HL-60/S4 treated with retinoic acid at 250 ng/mL for 4 days and 3 days (cell line): ENCODE measurements around the gene ZNF324.
"Not testable (repeated sequence)": the region's sequence is repeated elsewhere in the genome, so short reads cannot be mapped to it uniquely, and the experiment has no call there.

Source experiments
- in situ Hi-C: fragments of 300-500 bp; cut with MboI; formaldehyde crosslinking; loops from 2 replicates; pipeline ENCODE4 v1.7.0; 2022; ENCODE audit warnings: low sequenced_read_pairs

The ZNF324 gene

DNA sequence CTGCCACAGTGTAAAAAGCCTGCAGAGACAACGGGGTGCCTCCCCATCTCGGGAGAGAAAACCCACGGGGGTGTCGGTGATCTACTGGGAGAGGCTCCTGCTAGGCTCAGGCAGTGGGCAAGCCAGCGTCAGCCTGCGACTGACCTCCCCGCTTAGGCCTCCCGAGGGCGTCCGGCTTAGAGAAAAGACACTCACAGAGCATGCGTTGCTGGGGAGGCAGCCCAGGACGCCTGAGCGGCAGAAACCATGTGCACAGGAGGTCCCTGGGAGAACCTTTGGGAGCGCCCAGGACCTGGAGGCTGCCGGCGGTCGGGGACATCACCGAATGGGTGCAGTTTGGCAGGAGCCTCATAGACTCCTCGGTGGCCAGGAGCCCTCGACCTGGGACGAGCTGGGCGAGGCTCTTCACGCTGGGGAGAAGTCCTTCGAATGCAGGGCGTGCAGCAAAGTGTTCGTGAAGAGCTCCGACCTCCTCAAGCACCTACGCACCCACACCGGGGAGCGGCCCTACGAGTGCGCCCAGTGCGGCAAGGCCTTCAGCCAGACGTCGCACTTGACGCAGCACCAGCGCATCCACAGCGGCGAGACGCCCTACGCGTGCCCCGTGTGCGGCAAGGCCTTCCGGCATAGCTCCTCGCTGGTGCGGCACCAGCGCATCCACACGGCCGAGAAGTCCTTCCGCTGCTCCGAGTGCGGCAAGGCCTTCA lies 4.1 kb downstream of the ZNF324 start:
- in situ Hi-C loops, result not testable (repeated sequence)

DNA sequence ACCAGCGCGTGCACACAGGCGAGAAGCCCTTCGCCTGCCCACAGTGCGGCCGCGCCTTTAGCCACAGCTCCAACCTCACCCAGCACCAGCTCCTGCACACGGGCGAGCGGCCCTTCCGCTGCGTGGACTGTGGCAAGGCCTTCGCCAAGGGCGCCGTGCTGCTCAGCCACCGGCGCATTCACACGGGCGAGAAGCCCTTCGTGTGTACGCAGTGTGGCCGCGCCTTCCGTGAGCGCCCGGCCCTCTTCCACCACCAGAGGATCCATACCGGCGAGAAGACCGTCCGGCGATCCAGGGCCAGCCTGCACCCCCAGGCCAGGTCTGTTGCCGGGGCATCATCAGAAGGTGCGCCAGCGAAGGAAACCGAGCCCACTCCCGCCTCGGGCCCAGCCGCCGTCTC lies 4.9 kb downstream of the ZNF324 start:
- in situ Hi-C loops, result no loop called here

DNA sequence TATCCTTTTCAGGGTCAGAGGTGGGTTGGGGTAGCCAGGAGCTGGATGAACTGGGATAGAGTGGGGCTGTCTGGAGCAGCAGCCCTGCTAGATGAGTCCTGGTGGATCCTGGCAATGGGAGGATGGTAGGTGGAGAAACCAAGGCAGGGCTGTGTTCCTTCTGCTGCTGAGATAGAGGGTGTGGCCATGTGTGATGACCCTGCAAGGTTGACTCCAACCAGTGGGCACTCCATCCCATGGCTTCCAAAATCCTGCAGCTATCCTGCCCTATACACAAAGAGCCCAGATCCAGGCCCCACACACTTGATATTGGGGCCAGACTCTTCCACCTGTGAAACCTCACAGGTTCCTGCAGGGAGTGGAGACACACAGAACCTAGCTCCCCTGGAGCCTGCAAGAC lies 6.9 kb downstream of the ZNF324 start:
- in situ Hi-C loops, result no loop called here

DNA sequence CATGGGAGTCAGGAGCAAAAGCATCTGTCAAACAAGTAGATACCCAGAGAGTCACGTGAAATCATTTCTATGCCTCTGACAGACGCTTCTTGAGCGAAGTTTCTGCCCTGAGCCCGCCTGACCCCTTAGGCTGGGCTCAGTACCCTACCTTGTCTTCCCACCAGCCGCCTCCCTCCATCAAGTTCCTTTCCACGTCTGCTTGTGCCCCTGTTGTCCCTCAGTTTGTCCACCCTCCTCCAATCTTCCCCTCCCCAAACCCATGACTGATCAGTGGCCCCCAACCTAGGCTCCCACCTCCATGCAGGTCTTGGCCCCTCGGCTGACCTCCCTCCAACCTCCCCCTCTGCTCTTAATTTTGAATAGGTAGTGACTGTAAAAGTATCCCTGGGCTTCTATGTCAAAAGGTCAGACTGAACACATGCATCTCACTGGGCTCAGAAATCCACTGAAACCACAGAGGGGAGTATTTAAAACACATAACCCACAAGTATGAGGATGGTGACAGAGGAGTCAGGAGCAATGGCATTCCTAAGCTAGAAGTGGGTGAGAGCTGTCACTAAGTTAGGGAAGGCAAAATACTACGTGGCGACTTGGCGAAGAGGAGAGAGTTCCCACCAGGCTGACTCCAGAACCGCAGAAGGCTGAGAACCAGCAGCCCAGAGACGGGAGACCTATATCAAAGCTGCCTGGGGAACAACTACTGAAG lies 7.6 kb downstream of the ZNF324 start:
- in situ Hi-C loops, result no loop called here

DNA sequence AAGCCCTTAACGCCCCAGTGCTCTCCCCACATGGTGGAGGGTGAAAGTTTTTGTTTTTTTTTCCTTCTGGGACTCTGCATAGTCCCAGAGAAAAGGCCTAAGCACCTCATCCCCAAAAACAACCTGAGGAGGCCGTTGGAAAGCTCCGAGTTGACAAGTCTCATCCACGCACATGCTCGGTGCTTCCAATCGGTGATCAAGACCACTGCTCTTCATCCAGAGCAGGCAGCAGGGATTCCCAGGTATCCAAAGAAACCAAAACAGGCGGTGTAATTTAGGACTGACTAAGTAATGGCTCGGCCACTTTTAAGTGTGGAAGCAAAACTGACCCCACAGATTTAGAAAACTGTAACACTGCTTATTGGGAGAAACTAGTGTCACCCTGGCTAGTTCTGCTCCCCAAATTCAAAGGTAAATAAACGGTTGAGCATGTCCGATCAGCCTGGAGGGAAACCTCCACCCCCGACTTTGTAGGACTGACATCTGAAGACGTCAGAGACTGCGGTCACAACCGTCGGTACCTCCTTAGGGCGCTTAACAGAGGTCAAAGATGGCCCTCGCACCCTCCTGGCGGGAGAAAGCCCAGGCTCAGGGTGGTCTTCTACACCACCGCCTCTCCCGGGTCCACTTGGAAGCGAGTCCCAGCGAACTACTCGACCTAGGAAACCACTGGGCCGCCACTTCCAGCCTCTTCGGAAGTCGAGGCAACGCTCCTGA lies 8.3 kb downstream of the ZNF324 start:
- in situ Hi-C loops, result no loop called here

DNA sequence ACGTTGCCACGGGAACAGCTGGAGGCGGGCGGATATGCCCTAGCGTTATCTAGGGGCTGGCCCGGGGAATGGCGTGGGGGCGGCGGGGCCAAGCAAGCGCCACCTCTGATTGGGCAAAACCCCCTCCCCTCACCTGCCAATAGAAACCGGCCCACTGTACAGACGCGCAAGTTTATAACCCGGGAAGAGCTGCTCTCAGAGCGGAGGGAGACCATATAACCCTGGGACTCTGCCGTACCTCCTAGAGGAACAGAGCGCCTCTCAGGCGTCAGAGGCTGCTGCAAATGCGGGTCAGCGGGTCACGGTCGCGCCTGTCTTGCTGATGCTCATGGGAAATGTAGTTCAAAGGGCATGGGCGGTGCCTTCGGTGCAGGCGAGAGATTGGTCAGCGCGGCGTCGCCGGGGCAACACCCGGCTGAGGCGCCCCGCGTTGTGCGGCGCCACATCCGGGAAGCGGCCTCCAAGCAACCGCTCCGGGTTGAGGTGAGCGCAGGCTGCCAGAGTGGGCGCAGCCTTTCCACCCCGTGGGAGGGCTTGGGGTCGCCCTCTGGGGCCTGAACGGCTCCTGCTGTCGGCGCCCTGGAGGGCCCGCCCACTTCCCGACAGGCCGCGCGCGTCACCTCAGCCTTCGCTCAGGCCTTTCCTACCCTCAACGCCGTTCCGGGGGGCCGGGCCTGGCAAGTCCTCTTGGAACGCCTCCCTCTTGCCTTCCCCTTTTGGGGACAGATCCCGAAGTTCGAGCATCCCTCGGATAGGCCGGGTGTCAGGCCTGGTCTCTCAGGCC lies 9.0 kb downstream of the ZNF324 start, which contains the start of gene ZNF446:
Gene ZNF446, plus strand, starts transcription at position 639 of the 784 bp plus-strand sequence. CDS start 867 bp downstream, outside the sequence.
- in situ Hi-C loops, result no loop called here

DNA sequence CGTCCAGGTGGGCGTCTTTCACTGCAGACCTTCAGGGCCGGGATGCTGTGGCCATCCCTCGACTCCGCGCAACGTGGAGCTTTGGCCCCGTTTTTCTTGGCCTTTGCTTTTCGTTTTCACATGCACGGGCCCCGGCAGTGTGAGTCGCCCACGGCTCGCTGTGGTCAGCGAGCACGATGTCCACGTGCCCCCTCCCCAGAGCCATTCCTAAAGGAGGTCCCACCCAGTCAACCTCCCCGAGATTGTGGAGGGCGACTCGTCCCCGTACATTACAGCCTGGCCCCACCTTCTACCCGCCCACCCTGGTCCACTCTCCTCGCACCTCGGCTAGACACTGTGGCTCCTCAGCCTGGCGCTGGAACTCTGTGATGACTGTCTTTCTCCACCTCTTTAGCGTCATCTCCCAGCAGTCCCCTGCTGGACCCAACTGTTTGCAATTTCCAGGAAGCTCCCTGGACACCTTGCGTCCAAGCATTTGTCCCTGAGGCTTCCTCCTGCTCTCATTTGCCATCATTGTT lies 9.7 kb downstream of the ZNF324 start:
- in situ Hi-C loops, result no loop called here

DNA sequence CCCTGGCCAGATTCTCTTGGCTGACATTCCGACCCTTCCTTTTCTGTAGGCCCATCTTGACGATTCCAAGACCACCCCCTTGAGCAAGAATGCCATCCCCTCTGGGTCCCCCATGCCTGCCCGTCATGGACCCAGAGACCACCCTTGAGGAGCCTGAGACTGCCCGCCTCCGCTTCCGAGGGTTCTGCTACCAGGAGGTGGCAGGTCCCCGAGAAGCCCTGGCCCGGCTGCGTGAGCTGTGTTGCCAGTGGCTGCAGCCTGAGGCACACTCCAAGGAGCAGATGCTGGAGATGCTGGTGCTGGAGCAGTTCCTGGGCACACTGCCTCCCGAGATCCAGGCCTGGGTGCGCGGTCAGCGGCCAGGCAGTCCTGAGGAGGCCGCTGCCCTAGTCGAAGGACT lies 10.2 kb downstream of the ZNF324 start:
- in situ Hi-C loops, result no loop called here

DNA sequence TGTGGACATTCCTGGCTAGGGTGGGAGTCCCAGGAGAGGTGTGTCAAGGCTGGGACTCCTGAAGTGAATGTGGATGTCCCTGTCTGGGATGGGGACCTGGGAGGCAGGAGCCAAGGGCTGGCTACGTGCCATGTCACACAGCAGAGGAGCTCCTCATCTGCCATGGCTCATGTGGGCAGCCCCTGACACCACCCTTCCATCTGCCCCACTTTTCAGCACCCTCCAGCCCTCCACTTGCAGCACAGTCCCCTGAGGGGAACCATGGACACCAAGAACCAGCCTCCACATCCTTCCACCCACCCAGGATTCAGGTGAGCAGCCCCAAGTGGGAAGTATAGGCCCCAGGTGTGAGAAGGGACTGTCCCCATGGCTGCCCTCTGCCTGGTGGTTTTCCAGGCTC lies 11.0 kb downstream of the ZNF324 start:
- in situ Hi-C loops, result no loop called here

DNA sequence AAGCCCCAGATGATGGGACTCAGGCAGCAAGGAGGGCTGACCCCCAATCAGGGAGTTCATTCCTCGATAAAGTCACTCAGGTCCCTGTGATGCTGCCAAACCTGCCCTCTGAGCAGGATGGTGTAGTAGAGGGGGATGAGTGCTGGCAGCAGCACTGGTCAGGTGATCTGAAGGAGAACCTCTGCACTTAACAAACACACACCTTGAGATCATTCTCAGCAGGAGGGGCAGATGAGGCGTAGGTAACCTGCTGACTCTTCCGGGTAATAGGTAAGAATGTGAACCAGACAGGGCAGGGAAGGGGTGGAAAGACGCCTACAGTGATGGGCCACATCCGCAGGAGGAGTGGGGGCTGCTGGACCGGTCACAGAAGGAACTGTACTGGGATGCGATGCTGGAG lies 12.4 kb downstream of the ZNF324 start:
- in situ Hi-C loops, result no loop called here

DNA sequence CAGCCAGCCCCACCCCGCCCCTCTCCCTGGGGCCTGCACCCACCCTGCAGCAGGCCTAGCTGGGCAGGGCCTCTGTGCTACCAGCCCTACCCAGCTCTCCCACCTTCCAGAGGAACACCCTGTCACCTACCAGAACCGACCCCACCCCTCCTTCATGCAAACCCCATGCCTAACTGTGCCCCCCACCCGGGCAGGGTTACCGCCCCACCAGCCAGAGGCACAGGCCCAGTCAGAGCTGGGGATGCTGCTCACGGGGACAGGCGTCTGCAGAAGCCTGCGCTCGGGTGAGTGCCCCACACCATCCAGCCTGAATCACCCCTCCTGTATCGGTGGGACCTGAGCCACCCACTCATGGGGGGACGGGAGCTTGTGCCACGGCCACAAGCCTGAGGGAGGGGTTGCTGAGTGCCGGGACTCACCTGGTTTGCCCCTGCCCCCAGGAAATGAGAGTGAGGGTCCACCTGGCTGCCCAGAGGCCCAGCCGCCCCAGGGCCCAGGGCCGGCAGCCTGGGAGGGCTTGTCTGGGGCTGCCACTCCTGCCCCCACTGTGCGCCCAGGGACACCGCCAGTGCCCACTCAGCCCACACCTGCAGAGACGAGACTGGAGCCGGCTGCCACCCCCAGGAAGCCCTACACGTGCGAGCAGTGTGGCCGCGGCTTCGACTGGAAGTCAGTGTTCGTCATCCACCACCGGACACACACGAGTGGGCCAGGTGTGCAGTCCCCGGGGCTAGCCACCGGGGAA lies 13.0 kb downstream of the ZNF324 start:
- in situ Hi-C loops, result no loop called here

DNA sequence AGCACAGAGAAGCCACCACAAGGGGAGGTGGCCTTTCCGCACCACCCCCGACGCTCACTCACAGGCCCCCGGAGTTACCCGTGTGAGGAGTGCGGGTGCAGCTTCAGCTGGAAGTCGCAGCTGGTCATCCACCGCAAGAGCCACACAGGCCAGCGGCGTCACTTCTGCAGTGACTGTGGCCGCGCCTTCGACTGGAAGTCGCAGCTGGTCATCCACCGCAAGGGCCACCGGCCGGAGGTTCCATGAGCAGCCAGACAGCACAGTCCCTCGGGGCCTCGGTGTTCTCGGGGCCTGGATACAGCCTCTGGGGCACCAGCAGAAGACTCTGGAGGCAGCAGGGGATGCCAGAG lies 13.6 kb downstream of the ZNF324 start:
- in situ Hi-C loops, result no loop called here

DNA sequence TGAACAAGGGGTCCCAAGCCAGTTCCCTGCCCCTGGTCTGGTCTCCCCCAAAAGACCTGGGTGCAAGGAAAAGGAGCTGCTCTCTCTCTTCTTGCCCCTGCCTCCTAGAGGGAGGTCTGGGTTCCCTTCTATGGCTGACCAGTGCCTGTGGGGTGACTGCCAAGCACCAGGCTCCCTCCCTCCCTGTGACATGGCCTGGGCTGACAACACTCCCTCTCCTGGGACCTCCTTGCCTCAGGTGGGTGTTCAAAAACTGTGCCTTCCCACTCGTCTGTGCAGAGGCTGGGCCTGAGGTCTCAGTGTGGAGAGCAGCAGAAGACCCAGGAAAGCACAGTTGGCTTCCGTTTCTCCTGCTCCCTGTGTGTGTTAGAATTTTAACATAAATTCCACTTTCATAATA lies 14.0 kb downstream of the ZNF324 start:
- in situ Hi-C loops, result no loop called here

DNA sequence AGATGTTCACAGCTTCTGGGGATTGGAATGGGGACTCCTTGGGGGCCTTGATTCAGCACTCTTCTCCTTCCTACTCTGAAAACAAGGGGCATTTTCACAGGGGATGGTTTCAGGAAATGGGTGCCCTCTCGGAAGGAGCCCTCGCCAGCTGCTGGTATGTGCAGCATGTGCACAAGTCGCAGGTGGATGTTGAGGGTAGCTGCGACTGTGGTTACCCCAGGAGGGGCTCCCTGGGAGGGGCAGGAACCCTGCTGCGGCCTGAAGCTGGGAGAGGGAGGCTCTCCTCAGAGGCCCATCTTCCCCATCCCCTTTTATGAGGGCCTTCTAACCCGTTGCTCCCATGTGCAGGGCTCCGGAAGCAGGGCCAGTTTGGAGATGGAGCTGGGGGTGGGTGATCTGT lies 15.5 kb downstream of the ZNF324 start:
- in situ Hi-C loops, result no loop called here

DNA sequence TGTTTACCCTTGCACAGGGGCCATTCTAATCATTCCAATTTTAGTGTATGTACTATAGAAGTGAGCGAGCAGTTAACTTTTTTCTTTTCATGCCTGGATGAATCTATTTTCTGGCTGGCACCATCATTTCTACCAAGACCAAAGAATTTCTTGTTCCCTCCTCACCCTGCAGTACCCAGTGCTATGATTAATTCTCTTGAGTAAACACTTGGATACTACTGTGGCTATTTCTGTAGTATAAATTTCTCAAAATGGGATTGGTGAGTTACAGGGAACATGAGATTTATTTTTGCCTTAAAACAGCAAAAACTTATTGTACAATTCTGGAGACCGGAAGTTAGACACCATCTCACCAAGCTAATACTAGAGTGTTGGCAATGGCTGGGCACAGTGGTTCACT lies 16.9 kb downstream of the ZNF324 start:
- in situ Hi-C loops, result no loop called here

DNA sequence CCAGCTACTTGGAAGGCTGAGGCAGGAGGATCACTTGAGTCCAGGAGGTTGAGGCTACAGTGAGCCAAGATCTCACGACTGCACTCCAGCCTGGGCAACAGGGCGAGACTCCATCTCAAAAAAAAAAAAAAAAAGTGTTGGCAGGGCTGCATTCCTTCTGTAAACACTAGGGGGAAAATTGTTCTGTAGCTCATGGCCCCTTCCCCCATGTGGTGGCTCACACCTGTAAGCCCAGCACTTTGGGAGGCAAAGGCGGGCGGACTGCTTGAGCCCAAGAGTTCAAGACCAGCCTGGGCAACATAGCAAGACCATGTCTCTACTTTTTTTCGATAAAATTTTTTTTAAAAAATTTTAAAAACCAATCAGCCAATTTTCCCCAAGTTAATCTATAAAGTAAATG lies 17.5 kb downstream of the ZNF324 start:
- in situ Hi-C loops, result not testable (repeated sequence)

DNA sequence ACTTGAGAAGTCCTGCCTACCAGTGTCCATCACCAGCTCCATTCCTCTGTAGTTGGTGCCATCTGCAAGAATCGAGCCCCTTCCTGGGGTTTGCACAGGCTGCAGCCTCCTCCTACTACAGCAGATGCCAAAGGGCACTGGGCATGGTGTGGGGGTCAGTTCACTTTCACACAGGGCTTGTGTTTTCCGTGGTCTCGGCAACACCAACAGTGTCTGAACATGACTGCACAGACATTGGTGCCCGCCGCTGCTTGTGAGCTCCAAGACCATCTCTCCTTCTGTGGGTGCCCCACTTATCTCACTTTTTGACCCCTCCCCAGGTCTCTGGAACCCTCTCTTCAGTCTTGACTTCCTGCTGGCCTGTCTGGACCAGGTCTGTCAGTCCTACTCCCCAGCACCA lies 24.5 kb downstream of the ZNF324 start:
- in situ Hi-C loops, result no loop called here

DNA sequence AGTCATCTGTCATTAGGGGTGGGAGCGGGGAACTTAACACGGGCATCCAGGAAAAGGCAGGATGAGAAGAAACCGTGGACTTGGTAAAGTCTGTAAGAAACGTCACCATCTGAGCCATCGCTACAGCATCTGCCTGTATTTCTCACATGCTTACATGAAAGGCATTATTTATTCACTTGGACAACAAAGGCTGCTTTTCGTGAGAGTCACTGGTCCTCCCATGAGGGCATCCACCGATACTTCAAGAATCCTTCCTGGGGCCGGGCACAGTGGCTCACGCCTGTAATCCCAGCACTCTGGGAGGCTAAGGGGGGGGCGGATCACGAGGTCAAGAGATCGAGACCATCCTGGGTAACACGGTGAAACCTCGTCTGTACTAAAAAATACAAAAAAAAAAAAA lies 25.4 kb downstream of the ZNF324 start:
- in situ Hi-C loops, result no loop called here

DNA sequence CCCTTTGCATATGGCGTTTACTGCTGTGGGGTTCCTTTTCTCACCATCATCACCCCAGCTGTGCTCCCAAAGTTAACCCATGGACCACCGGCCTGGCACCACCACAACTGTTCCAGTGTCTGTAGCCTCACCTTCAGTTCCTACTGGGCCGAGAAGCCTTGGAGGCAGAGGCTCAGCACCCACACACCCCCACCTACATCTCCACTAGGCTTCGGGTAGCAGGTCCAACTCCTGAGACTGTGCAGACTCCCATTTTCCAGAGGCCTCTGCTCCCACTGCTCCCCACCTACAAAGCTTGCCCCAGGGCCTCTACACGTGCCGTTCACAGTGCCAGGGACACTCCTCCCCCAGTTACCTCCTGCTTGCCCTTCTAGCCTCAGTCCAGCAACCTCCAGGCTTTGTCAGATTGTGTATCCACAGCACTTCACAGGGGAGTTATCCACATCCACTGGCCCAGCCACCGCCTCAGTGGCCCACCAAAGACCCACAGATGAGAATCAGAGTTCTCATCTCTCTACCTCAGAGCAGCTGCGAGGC lies 30.8 kb downstream of the ZNF324 start:
- in situ Hi-C loops, result no loop called here
